Measurements from ENCODE around the gene BCAN.

Gene BCAN

DNA sequence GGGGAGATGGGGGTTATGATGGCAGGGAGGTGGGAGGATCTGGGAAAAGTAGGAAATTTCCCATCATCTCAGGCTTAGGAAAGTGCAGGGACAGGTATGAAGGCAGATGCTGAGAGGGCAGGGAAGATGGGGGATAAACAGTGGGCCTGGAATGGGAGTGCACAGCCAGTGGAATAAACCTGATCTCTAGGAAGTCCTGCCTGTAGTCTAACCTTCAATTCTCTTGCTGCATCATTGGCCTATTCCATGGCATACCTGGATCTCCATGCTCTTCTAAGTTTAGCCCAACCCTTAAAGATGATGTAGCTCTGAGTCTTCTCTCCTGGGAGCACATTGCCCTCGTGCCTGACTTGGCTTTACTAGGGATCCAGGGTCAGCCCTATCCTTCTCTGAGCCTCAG is 2.7 kb downstream of the BCAN start:
- no peak for DNase-seq (ENCODE audit: low read depth)

DNA sequence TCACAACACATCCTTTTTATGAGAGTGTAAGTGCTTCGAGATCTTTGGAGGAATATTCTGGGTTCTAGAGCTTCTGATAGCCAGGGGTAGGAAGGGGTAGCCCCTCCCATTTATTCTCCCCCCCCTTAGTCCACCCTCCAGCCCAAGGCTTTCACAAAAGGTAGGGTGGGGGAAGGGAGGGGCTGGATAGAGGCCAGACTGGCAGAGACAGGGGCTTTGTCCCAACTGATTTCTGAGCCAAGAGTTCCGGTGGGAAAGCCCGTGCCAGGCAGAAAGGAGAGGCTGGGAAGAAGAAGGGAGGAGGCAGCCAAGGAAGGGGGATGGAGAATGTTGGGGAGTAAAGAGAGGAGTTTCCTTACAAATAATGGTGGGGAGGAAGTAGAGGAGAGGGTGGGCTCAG is 3.1 kb downstream of the BCAN start:
- no peak for DNase-seq (ENCODE audit: low read depth)

DNA sequence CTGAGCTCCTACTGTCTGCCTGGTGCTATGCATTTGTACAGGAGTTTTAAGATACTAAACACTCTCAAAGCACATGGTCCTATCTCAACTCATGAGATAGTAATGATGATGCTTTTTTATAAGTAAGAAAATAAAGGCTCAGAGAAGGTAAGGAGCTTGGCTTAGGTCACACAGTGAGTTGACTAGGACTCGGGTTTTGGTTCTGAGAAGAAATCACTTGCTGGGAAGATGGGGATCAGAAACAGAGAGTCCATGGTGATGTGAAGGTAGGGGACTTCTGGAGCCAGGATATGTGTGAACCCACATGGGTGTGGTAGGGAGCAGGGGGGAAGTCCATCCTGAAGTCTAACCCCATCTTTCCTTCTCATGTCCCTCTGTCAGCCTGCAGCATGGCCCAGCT is 3.7 kb downstream of the BCAN start:
- no peak for DNase-seq (ENCODE audit: low read depth)

DNA sequence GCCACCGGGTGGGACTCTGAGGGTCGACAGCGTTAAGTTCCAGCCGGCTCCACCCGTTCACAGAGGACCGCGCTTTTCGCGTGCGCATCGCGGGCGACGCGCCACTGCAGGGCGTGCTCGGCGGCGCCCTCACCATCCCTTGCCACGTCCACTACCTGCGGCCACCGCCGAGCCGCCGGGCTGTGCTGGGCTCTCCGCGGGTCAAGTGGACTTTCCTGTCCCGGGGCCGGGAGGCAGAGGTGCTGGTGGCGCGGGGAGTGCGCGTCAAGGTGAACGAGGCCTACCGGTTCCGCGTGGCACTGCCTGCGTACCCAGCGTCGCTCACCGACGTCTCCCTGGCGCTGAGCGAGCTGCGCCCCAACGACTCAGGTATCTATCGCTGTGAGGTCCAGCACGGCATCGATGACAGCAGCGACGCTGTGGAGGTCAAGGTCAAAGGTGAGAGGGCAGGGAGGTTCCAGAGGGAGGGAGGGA is 4.9 kb downstream of the BCAN start:
- no peak for DNase-seq (ENCODE audit: low read depth)

DNA sequence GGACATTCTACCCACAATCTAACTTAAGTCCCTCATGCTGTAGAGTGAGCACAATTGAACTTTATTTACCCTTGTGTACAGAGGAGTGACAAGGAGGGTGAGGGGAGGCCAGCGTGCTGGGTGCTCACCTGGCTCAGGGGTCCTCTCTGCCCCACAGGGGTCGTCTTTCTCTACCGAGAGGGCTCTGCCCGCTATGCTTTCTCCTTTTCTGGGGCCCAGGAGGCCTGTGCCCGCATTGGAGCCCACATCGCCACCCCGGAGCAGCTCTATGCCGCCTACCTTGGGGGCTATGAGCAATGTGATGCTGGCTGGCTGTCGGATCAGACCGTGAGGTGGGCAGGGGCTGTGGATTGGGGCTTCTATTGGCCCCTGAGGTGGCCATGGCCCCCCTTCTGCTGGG is 5.4 kb downstream of the BCAN start:
- DNase-seq (ENCODE audit: low read depth), result no peak

DNA sequence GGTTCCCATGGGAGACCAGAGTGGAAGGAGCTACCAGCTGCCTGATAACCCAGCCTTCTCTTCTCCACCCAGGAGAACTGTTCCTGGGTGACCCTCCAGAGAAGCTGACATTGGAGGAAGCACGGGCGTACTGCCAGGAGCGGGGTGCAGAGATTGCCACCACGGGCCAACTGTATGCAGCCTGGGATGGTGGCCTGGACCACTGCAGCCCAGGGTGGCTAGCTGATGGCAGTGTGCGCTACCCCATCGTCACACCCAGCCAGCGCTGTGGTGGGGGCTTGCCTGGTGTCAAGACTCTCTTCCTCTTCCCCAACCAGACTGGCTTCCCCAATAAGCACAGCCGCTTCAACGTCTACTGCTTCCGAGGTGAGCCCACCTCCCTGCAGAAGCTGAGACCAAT is 6.6 kb downstream of the BCAN start:
- DNase-seq (ENCODE audit: low read depth), result no peak

DNA sequence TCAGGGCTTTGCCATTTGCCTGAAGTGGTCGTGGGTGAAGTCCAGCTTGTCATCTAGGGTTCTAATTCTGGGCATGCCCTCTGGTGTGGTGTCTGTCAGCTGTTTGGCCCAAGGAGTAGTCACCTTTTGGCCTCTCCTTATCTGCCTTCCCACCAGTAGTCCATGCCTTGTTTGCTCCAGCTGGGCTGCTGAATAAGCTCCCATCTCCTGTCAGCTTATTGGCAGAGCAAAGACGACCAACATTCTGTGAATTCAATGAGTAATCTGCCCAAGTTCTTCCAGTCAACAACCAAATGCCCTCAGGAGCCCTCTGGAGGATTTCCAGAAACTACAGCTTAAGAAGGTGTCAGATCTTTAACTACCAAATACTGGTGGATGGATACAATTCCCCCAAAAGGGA is 7.0 kb downstream of the BCAN start:
- DNase-seq (ENCODE audit: low read depth), result no peak

DNA sequence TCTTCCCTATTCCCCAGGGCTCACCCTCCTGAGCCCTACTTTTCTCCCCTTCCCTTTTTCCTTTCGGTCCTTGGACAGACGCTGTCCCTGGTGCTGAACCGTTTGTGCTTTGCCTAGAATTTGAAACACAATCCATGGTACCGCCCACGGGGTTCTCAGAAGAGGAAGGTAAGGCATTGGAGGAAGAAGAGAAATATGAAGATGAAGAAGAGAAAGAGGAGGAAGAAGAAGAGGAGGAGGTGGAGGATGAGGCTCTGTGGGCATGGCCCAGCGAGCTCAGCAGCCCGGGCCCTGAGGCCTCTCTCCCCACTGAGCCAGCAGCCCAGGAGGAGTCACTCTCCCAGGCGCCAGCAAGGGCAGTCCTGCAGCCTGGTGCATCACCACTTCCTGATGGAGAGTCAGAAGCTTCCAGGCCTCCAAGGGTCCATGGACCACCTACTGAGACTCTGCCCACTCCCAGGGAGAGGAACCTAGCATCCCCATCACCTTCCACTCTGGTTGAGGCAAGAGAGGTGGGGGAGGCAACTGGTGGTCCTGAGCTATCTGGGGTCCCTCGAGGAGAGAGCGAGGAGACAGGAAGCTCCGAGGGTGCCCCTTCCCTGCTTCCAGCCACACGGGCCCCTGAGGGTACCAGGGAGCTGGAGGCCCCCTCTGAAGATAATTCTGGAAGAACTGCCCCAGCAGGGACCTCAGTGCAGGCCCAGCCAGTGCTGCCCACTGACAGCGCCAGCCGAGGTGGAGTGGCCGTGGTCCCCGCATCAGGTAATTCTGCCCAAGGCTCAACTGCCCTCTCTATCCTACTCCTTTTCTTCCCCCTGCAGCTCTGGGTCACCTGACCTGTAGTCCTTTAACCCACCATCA is 10.4 kb downstream of the BCAN start:
- DNase-seq (ENCODE audit: low read depth), result no peak

DNA sequence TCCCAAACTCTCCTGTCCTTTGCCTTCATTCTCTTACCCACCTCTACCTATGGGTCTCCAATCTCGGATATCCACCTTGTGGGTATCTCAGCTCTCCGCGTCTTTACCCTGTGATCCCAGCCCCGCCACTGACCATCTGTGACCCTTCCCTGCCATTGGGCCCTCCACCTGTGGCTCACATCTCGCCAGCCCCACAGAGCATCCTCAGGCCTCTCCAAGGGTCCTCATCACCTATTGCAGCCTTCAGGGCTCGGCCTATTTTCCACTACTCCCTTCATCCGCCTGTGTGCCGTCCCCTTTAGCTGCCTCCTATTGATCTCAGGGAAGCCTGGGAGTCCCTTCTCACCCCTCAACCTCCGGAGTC is 11.1 kb downstream of the BCAN start:
- no peak for DNase-seq (ENCODE audit: low read depth)

DNA sequence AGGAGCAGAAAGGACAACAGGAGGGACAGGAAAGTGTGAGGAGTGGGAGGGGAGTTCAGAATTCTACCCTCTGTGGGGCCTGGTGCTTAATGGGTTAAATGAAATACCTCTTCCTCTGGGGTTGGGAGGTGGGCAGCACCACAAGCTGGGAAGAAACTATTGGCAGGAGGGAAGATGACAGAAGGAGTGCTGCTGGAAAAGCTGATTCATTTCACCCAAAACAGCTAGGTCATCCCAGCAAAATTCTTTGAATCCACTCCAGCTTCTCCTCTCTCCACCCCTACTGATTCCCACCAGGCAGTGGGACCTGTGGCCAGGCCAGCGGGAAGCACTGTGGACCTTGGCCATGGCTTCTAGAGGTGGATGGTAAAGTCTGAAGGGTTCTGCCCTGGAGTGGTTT is 12.8 kb downstream of the BCAN start:
- DNase-seq (ENCODE audit: low read depth), result no peak

DNA sequence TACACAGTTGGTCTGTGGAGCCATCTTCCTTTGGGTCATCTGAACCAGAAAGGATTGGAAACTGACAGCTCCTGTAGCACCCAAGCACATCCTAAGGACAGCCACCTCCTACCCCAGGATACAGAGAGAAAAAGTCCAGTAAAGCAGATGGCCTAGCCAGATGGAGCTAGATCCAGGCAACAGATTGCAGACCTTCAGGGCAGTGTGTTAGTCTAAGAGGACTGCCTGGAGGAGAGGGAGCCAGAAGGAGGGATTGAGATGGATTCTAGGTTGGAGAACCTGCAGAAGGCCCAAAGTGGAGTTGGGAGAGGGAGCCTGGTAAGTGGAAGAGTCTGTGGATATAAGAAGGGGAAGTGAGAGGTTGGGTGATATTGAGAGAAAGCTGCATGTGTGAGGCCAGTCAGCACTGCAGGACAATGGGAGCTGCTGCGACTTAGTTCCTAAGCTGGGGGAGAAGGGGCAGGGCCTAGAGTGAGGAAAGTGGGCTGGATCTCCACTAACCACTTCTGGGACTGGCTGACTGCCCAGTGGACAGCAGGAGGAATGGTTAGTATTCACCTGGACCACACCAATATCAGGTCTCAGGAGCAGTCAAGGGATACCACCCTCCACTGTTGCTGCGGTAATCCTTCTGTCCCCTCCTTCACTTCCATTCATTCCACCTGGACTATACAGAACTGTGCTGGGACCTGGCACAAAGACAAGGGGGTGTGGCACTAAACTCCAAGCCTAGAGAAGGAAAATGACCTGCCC is 13.4 kb downstream of the BCAN start:
- no peak for DNase-seq (ENCODE audit: low read depth)

DNA sequence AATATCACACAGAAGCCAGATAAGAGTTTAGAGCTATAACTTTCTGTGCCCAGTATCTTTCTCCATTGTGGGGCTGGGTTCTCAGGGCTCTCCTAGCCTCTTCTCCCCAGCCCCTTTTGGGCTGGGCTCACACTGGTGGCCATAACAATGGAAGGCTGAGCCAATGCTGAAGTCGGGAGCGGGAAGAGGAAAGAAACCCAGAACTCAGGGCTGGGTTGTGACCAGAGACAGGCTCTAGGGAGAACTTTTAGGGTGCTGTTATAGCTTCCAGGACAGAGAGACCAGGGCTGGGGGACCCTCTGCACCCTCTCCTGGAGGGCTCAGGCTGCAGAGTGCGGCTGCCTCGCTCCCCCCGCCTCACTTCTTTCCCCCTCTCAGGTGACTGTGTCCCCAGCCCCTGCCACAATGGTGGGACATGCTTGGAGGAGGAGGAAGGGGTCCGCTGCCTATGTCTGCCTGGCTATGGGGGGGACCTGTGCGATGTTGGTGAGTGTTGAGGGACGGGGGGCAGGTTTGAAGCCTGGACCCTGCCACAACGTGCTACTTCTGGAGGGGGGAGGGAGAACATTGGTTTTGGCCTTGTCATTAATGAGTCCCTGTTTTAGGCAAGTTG is 14.1 kb downstream of the BCAN start:
- DNase-seq (ENCODE audit: low read depth), result no peak

DNA sequence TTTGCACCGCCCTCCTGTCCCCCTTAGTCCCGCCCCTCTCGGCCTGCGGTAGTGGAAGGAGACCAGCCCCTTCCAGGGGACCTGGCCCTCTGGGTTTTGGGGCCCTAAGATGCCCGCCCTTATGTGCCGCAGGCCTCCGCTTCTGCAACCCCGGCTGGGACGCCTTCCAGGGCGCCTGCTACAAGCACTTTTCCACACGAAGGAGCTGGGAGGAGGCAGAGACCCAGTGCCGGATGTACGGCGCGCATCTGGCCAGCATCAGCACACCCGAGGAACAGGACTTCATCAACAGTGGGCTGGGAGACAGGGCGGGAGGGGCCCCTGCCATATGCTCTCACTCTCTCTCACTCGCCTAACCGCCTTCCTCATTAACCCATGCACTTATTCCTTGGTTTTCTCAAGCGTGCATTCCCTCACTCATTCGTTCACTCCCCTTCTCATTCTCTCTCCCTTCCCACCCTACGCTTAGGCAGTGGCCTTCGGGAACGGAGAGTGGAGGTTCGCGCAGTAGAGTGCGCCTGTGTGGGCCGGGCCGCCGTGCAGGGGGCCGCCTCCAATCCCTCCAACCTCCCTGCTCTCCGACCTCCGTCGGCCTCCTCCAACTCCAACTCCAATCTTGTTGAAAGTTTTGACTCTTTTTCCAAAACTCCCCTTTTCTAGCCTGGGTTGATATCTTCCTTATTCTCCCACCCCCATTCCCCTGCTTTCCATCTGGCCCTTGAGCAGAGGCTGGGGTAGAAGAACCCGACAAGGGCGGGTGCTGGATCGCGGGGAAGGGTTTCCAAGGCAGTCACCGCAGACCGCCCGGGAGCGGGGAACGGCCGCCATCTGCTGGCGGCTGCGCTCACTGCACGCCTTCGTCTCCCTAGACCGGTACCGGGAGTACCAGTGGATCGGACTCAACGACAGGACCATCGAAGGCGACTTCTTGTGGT is 15.2 kb downstream of the BCAN start:
- DNase-seq (ENCODE audit: low read depth), result peak; percentile 45

DNA sequence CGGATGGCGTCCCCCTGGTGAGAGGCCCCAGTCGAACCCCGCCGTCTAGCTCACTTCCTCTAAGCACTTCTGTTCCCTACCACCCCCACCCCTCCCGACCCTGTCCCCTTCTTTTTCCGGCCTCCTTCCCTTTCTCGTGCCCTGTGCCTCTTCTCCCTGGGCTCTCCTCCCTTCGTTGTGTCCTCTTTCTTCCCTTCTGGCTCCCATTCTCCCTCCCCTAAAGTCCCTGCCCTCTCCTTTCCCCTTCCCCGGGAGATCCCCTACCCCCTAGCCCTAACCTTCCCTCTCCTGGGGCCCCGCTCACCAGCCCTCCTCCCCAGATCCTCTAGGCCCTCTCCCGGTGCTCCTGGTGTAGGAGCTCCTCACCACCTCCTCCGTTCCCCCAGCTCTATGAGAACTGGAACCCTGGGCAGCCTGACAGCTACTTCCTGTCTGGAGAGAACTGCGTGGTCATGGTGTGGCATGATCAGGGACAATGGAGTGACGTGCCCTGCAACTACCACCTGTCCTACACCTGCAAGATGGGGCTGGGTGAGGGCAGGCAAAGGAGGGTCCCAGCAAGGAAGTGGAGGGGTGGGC is 15.9 kb downstream of the BCAN start:
- no peak for DNase-seq (ENCODE audit: low read depth)

DNA sequence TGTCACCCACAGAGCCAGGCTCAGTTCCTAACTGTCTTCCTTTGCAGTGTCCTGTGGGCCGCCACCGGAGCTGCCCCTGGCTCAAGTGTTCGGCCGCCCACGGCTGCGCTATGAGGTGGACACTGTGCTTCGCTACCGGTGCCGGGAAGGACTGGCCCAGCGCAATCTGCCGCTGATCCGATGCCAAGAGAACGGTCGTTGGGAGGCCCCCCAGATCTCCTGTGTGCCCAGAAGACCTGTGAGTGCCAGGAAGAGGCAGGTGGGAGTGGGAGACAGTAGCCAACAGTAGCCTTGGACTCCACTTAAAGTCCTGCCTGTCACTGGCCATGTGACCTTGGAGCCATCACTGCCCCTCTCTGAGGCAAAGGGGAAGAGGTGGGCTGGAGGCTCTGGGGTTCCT is 16.6 kb downstream of the BCAN start:
- DNase-seq (ENCODE audit: low read depth), result no peak

DNA sequence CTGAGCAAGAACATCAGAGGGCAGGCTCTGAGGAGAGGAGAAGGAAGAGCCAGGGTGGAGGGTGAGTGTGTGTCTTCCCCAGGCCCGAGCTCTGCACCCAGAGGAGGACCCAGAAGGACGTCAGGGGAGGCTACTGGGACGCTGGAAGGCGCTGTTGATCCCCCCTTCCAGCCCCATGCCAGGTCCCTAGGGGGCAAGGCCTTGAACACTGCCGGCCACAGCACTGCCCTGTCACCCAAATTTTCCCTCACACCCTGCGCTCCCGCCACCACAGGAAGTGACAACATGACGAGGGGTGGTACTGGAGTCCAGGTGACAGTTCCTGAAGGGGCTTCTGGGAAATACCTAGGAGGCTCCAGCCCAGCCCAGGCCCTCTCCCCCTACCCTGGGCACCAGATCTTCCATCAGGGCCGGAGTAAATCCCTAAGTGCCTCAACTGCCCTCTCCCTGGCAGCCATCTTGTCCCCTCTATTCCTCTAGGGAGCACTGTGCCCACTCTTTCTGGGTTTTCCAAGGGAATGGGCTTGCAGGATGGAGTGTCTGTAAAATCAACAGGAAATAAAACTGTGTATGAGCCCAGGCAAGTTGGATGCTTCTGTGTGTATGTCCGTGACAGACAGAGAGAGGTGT is 17.1 kb downstream of the BCAN start:
- no peak for DNase-seq (ENCODE audit: low read depth)

DNA sequence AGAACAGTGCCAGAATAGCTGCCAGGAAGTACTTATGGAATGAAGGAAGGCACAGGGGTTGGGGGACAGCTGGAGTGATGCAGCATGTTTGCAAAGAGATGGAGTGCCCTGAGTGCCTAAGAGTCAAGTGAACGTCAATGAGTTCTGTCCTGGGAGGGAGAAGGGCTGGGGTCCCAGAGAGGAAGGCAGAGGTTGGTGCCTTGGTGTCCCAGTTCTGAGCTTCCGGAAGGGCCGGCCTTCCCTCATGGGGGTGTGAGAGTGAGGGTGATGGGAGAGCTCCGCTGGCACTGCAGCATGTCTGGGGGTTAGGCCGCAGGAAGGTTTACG is 17.7 kb downstream of the BCAN start:
- no peak for DNase-seq (ENCODE audit: low read depth)

DNA sequence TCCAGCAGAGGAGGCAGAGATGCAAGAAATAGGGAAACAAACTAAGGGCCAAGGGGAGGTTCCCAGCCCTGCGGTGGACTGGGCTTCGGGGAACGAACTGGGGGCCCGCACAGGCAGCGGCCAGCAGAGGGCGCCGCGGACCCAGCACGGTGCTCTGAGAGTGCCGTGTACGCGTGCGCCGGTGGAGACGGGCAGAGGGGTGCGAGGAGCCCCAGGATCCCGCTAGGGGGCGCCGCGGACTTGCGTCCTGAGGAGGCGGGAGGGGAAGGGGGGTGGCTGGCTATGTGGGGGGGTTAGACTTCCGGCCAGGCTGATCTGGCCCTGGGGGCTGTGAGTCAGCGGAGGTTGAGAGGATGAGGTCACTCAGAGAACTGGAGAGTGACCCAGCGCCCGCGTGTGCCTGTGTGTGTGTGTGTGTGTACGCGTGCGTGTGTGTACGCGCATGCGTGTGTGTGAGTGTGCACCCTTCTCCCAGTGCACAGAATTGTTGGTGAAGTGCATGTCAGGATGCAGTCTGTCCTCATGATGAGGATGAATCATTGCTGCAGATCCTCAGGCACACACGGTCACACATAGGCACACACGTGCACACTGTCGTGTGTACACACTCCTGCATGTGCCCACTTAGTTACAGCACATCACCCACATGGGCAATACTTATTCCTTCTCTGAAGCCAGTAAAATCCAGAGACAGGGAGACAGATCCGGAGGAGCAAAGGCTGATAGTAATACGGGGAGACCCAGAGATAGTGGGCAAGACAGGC is 18.3 kb downstream of the BCAN start:
- DNase-seq (ENCODE audit: low read depth), result peak; percentile 72

DNA sequence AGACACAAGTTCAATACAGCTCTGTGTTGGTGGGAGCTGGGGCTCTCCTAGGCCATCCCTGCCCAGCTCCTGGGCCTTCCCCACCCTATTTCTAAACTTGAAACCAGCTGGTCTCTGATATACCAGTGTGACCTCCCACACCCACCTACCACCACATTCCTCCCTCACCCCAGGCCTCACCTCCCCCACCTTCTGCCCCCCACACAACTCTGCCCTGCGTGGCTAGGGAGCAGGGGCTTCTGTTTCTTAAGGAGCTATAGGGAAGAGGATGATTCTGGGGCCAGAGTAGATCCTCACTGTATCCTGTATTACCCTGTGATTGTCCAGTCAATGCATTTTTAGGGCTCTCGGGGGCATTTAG is 18.8 kb downstream of the BCAN start:
- no peak for DNase-seq (ENCODE audit: low read depth)

DNA sequence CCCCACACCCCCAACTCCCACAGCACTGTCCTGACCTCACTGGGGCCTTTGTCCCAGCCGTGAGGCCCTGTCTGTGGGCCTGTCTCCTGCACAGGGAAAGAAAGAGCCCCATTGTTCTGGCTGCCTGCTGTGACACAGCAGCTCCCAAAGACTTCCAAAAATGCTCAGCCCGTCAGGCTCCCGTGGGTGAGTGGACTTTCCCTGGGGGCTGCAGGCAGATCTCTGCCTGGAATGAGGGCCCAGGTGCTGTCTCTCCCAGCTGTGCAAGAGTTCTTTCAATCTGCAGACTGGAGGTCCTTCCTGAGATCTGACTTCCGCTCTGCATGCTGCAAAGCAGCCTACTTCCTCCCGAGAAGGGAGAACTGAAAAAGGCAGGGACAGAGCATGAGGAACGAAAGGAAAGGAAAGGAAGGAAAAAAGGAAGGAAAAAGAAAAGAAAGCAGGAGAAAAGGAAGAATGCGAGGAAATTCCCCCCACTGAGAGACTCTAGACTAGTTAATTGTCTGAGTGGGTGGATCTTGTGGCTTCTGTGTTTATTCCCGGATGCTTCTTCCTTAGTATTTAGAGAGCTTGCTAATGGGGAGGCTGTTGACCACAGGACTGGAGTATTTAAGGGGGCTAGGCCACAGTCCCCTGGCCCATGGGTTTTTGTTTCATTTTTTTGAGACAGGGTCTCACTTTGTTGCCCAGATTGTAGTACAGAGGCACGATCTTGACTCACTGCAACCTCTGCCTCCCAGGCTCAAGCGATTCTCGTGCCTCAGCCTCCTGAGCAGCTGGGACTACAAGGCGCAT is 20.3 kb downstream of the BCAN start:
- DNase-seq (ENCODE audit: low read depth), result no peak

All from T-helper 22 cell (primary cell).